ENCODE results near the gene KRT71. TPM values are rescaled to one million over a fixed set of nuclear protein-coding genes. Genes with fewer than 3 reads are reported as not detected.

KRT71 gene
- total and polyA plus RNA-seq, 5 donors from 2014 or later: not detected

- no peaks in the 10 kb centered on the region for H3K36me3 Mint-ChIP-seq
- Histone ChIP-seq H3K27ac (ENCODE audit: insufficient read depth, low read length, poor library complexity, severe bottlenecking) (no peak overlapping the region), H3K4me1 (ENCODE audit: control insufficient read depth, insufficient read depth, low read length, poor library complexity, severe bottlenecking) (no peaks in the 10 kb centered on the region), H3K36me3 (ENCODE audit: control insufficient read depth, insufficient read depth, low read length) (no peaks in the 10 kb centered on the region), H3K9me3 (ENCODE audit: control insufficient read depth in 2 of 2, low read length in 2 of 2) (no peaks in the 10 kb centered on the region), H3K4me3 (ENCODE audit: low read depth, low read length) (no peak overlapping the region), H3K27me3 (ENCODE audit: control insufficient read depth, insufficient read depth, low read length) (no peaks in the 10 kb centered on the region)
- peaks cover 17% of the 10 kb centered on the region for H3K27me3 Mint-ChIP-seq
- H3K4me3 Mint-ChIP-seq: no peak overlapping the region
- peaks cover 0 to under 1% (median 0%) of the 10 kb centered on the region in 7 donors for H3K9me3 Mint-ChIP-seq
- ATAC-seq (ENCODE audit: low read depth in 2 of 2) (no peak), DNase-seq (no peak)
- no peaks in the 10 kb centered on the region for H3K4me1 Mint-ChIP-seq
- H3K27ac Mint-ChIP-seq: no peak overlapping the region
Measured at GRCh38 chr12:52558781-52559445, 6.0 kb upstream of the KRT71 start.

GRCh38 chr12:52557476-52557875 is 4.5 kb upstream of the KRT71 start:
- Histone ChIP-seq H3K4me1 (ENCODE audit: control insufficient read depth, insufficient read depth, low read length, poor library complexity, severe bottlenecking) (no peaks in the 10 kb centered on the region), H3K27ac (ENCODE audit: insufficient read depth, low read length, poor library complexity, severe bottlenecking) (no peak overlapping the region), H3K36me3 (ENCODE audit: control insufficient read depth, insufficient read depth, low read length) (no peaks in the 10 kb centered on the region), H3K9me3 (ENCODE audit: control insufficient read depth in 2 of 2, low read length in 2 of 2) (no peaks in the 10 kb centered on the region), H3K27me3 (ENCODE audit: control insufficient read depth, insufficient read depth, low read length) (no peaks in the 10 kb centered on the region), H3K4me3 (ENCODE audit: low read depth, low read length) (no peak overlapping the region)
- peaks cover 7% of the 10 kb centered on the region for H3K27me3 Mint-ChIP-seq
- DNase-seq: no peak
- no peak for ATAC-seq (ENCODE audit: low read depth in 2 of 2)
- H3K36me3 Mint-ChIP-seq: no peaks in the 10 kb centered on the region
- no peak overlapping the region for H3K4me3 Mint-ChIP-seq
- H3K4me1 Mint-ChIP-seq: no peaks in the 10 kb centered on the region
- no peaks in the 10 kb centered on the region for H3K9me3 Mint-ChIP-seq
- H3K27ac Mint-ChIP-seq: no peak overlapping the region

- Mint-ChIP-seq H3K36me3 (no peaks in the 10 kb centered on the region), H3K27ac (no peak overlapping the region), H3K4me3 (no peak overlapping the region), H3K9me3 (no peaks in the 10 kb centered on the region), H3K4me1 (no peaks in the 10 kb centered on the region), H3K27me3 (peaks cover 5% of the 10 kb centered on the region)
- ATAC-seq (ENCODE audit: low read depth in 2 of 2) (no peak), DNase-seq (no peak)
- H3K36me3 ChIP-seq (ENCODE audit: control insufficient read depth, insufficient read depth, low read length): no peaks in the 10 kb centered on the region
- H3K27ac ChIP-seq (ENCODE audit: insufficient read depth, low read length, poor library complexity, severe bottlenecking): no peak overlapping the region
- H3K27me3 ChIP-seq (ENCODE audit: control insufficient read depth, insufficient read depth, low read length): no peaks in the 10 kb centered on the region
- no peaks in the 10 kb centered on the region for H3K9me3 ChIP-seq (ENCODE audit: control insufficient read depth in 2 of 2, low read length in 2 of 2)
- H3K4me3 ChIP-seq (ENCODE audit: low read depth, low read length): no peak overlapping the region
- no peaks in the 10 kb centered on the region for H3K4me1 ChIP-seq (ENCODE audit: control insufficient read depth, insufficient read depth, low read length, poor library complexity, severe bottlenecking)
Measured at GRCh38 chr12:52555577-52555976, 2.6 kb upstream of the KRT71 start.

- no peaks in the 10 kb centered on the region for H3K27me3 Mint-ChIP-seq
- no peak overlapping the region for H3K27ac Mint-ChIP-seq
- Histone ChIP-seq H3K4me3 (ENCODE audit: low read depth, low read length) (no peak overlapping the region), H3K36me3 (ENCODE audit: control insufficient read depth, insufficient read depth, low read length) (no peaks in the 10 kb centered on the region), H3K27ac (ENCODE audit: insufficient read depth, low read length, poor library complexity, severe bottlenecking) (no peak overlapping the region), H3K4me1 (ENCODE audit: control insufficient read depth, insufficient read depth, low read length, poor library complexity, severe bottlenecking) (no peaks in the 10 kb centered on the region), H3K9me3 (ENCODE audit: control insufficient read depth in 2 of 2, low read length in 2 of 2) (no peaks in the 10 kb centered on the region), H3K27me3 (ENCODE audit: control insufficient read depth, insufficient read depth, low read length) (no peaks in the 10 kb centered on the region)
- ATAC-seq (ENCODE audit: low read depth in 2 of 2) (no peak), DNase-seq (no peak)
- H3K9me3 Mint-ChIP-seq: peaks cover 0 to 3% (median 0%) of the 10 kb centered on the region in 7 donors
- H3K4me3 Mint-ChIP-seq: no peak overlapping the region
- H3K36me3 Mint-ChIP-seq: no peaks in the 10 kb centered on the region
- H3K4me1 Mint-ChIP-seq: no peaks in the 10 kb centered on the region
Measured at GRCh38 chr12:52552055-52552454, 890 bp downstream of the KRT71 start.

- DNase-seq: no peak
- H3K4me1 Mint-ChIP-seq: no peaks in the 10 kb centered on the region
- H3K9me3 Mint-ChIP-seq: peaks cover 0 to 3% (median 0%) of the 10 kb centered on the region in 7 donors
- H3K27me3 Mint-ChIP-seq: no peaks in the 10 kb centered on the region
- H3K27ac ChIP-seq (ENCODE audit: insufficient read depth, low read length, poor library complexity, severe bottlenecking): no peak overlapping the region
- ATAC-seq (ENCODE audit: low read depth in 2 of 2): no peak
- no peaks in the 10 kb centered on the region for H3K9me3 ChIP-seq (ENCODE audit: control insufficient read depth in 2 of 2, low read length in 2 of 2)
- no peaks in the 10 kb centered on the region for H3K27me3 ChIP-seq (ENCODE audit: control insufficient read depth, insufficient read depth, low read length)
- no peaks in the 10 kb centered on the region for H3K4me1 ChIP-seq (ENCODE audit: control insufficient read depth, insufficient read depth, low read length, poor library complexity, severe bottlenecking)
- no peak overlapping the region for H3K4me3 Mint-ChIP-seq
- H3K36me3 Mint-ChIP-seq: no peaks in the 10 kb centered on the region
- H3K4me3 ChIP-seq (ENCODE audit: low read depth, low read length): no peak overlapping the region
- H3K27ac Mint-ChIP-seq: no peak overlapping the region
- no peaks in the 10 kb centered on the region for H3K36me3 ChIP-seq (ENCODE audit: control insufficient read depth, insufficient read depth, low read length)
Measured at GRCh38 chr12:52551216-52551865, 1.6 kb downstream of the KRT71 start.

- Mint-ChIP-seq H3K27ac (no peak overlapping the region), H3K4me3 (no peak overlapping the region), H3K9me3 (peaks cover 0 to 3% (median 0%) of the 10 kb centered on the region in 7 donors), H3K4me1 (no peaks in the 10 kb centered on the region), H3K36me3 (no peaks in the 10 kb centered on the region), H3K27me3 (no peaks in the 10 kb centered on the region)
- ATAC-seq (ENCODE audit: low read depth in 2 of 2) (no peak), DNase-seq (no peak)
- Histone ChIP-seq H3K27me3 (ENCODE audit: control insufficient read depth, insufficient read depth, low read length) (no peaks in the 10 kb centered on the region), H3K36me3 (ENCODE audit: control insufficient read depth, insufficient read depth, low read length) (no peaks in the 10 kb centered on the region), H3K27ac (ENCODE audit: insufficient read depth, low read length, poor library complexity, severe bottlenecking) (no peak overlapping the region), H3K4me1 (ENCODE audit: control insufficient read depth, insufficient read depth, low read length, poor library complexity, severe bottlenecking) (no peaks in the 10 kb centered on the region), H3K4me3 (ENCODE audit: low read depth, low read length) (no peak overlapping the region), H3K9me3 (ENCODE audit: control insufficient read depth in 2 of 2, low read length in 2 of 2) (no peaks in the 10 kb centered on the region)
Measured at GRCh38 chr12:52546126-52546525, 6.8 kb downstream of the KRT71 start.

GRCh38 chr12:52543985-52544883 is 8.7 kb downstream of the KRT71 start:
- peaks cover 0 to 3% (median 0%) of the 10 kb centered on the region in 7 donors for H3K9me3 Mint-ChIP-seq

More at GRCh38 chr12:52543985-52544883, 8.7 kb downstream of the KRT71 start:
- Mint-ChIP-seq H3K36me3 (no peaks in the 10 kb centered on the region), H3K27me3 (peaks cover 2% of the 10 kb centered on the region), H3K4me3 (no peak overlapping the region), H3K27ac (no peak overlapping the region), H3K4me1 (no peaks in the 10 kb centered on the region)
- DNase-seq (no peak), ATAC-seq (ENCODE audit: low read depth in 2 of 2) (no peak)
- no peaks in the 10 kb centered on the region for H3K4me1 ChIP-seq (ENCODE audit: control insufficient read depth, insufficient read depth, low read length, poor library complexity, severe bottlenecking)
- H3K27me3 ChIP-seq (ENCODE audit: control insufficient read depth, insufficient read depth, low read length): no peaks in the 10 kb centered on the region
- no peaks in the 10 kb centered on the region for H3K36me3 ChIP-seq (ENCODE audit: control insufficient read depth, insufficient read depth, low read length)
- no peak overlapping the region for H3K27ac ChIP-seq (ENCODE audit: insufficient read depth, low read length, poor library complexity, severe bottlenecking)
- no peak overlapping the region for H3K4me3 ChIP-seq (ENCODE audit: low read depth, low read length)
- no peaks in the 10 kb centered on the region for H3K9me3 ChIP-seq (ENCODE audit: control insufficient read depth in 2 of 2, low read length in 2 of 2)

Data from CD4-positive, CD25-positive, alpha-beta regulatory T cell (primary cell).